Activated CD8-positive, alpha-beta T cell treated with anti-CD3 and anti-CD28 coated beads for 36 hours (primary cell): ENCODE results near the gene KRTAP10-4. TPM values are rescaled to one million over a fixed set of nuclear protein-coding genes. Genes with fewer than 3 reads are reported as not detected.
"Not testable (repeated sequence)": the region's sequence is repeated elsewhere in the genome, so short reads cannot be mapped to it uniquely, and the experiment has no call there.

ENCODE experiments used
- ATAC-seq: fragments of 200-7000 bp; cut with Tn5 transposase; one replicate; pipeline ENCODE4 v1.10.0; 2021; ENCODE audit warnings: mild to moderate bottlenecking, moderate library complexity
- CTCF ChIA-PET: fragments of 350-600 bp; sonication (Branson Sonifier 250); formaldehyde crosslinking; loops from one replicate; lab custom pipeline; 2021; ENCODE audit warnings: antibody characterized with exemption; lab: Charles Lee
- POLR2A ChIA-PET: fragments of 350-600 bp; sonication (Branson Sonifier 250); formaldehyde crosslinking; loops from one replicate; lab custom pipeline; 2021; ENCODE audit warnings: antibody characterized with exemption; lab: Charles Lee
- DNase-seq: peaks from one replicate; pipeline ENCODE4 v3.0.0-alpha.2; 2020
- H3K27ac Mint-ChIP-seq: one replicate; pipeline ENCODE4 v1.8.0; 2021; ENCODE audit warnings: mild to moderate bottlenecking, mixed read lengths
- H3K27me3 Mint-ChIP-seq: one replicate; pipeline ENCODE4 v1.8.0; 2021; ENCODE audit warnings: mixed read lengths
- H3K36me3 Mint-ChIP-seq: one replicate; pipeline ENCODE4 v1.8.0; 2021; ENCODE audit warnings: low read depth, mixed read lengths
- H3K4me1 Mint-ChIP-seq: one replicate; pipeline ENCODE4 v1.8.0; 2021; ENCODE audit warnings: low read depth, mixed read lengths
- H3K4me3 Mint-ChIP-seq: one replicate; pipeline ENCODE4 v1.8.0; 2021; ENCODE audit warnings: mild to moderate bottlenecking, moderate library complexity, mixed read lengths
- H3K9me3 Mint-ChIP-seq: one replicate; pipeline ENCODE4 v1.8.0; 2021; ENCODE audit warnings: mixed read lengths
- CTCF ChIP-seq: fragments of 200-600 bp; IDR thresholded peaks from one replicate; pipeline ENCODE4 v1.8.0; 2022; ENCODE audit warnings: antibody characterized with exemption, mild to moderate bottlenecking
- intact Hi-C: fragments of 100-400 bp; cut with micrococcal nuclease; formaldehyde crosslinking; loops from one replicate; pipeline ENCODE4 v1.10.0; 2022
- total RNA-seq, 2 experiments: library from RNA; stranded (reverse); gene quantifications; one replicate each; pipeline ENCODE4 v1.2.3, GENCODE V29; 2021

The KRTAP10-4 gene
- total RNA-seq, 2 experiments from 2014 or later: not detected

- ChIA-PET CTCF (interaction anchor here (1.3 kb wide), 1 partner anchor 197 kb away, joined by 5 read pairs; no protein-coding TSS in a partner anchor), POLR2A (no interaction called here)
- H3K4me3 Mint-ChIP-seq: no peak overlapping the region
- H3K9me3 Mint-ChIP-seq: peaks cover 5% of the 10 kb centered on the region
- no peaks in the 10 kb centered on the region for H3K36me3 Mint-ChIP-seq
- no peak for DNase-seq
- no peak for ATAC-seq
- TF ChIP-seq CTCF: no peak
- intact Hi-C loops: no loop called here
- H3K27ac Mint-ChIP-seq: no peak overlapping the region
- no peaks in the 10 kb centered on the region for H3K27me3 Mint-ChIP-seq
- no peaks in the 10 kb centered on the region for H3K4me1 Mint-ChIP-seq
Observed at GRCh38 chr21:44596068-44596725, 22.7 kb downstream of the KRTAP10-4 start.

- DNase-seq (no peak), ATAC-seq (no peak)
- Mint-ChIP-seq H3K9me3 (peaks cover 5% of the 10 kb centered on the region), H3K4me1 (no peaks in the 10 kb centered on the region), H3K27me3 (no peaks in the 10 kb centered on the region), H3K4me3 (no peak overlapping the region), H3K27ac (no peak overlapping the region), H3K36me3 (no peaks in the 10 kb centered on the region)
- intact Hi-C loops: no loop called here
- POLR2A ChIA-PET: no interaction called here
- no peak for TF ChIP-seq CTCF
- CTCF ChIA-PET: no interaction called here
Observed at GRCh38 chr21:44598061-44598460, 24.5 kb downstream of the KRTAP10-4 start.

DNA sequence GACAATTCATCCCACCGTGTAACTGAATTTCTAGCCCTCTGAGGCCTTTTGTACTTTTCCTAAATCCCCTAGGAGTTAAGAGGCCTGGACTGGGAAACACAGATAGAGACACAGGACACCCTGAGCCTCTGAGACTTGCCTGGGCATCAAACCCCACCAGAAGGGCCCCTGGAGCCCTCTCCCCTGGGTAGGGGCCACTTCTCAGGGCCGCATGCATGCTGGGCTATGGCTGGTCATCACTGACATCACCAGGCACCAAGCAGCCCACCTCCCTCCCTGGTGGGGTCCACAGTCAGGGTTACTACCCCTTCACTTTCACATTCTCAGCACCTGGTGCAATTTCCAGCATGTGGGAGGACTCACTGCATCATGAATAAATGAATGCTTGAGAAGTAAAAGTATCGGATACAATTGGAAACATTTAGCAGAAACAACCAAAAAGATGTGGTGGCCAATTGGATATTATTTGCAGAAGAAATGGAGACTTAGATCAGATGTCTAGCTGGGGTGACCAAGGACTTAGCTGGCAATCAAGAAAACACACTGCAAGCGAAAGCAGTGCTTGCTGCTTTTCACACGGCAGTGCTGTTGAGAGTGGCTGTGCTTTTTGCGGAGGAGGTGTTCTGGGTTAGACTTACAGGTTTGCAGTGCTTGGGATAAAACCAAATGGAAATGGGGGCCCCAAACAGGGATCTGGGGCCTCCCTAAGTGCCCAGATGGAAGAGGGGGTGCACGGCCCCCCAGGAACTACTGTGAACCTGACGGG is 25.9 kb downstream of the KRTAP10-4 start:
- DNase-seq (no peak), ATAC-seq (no peak)
- TF ChIP-seq CTCF: no peak
- ChIA-PET POLR2A (no interaction called here), CTCF (no interaction called here)
- no peaks in the 10 kb centered on the region for H3K36me3 Mint-ChIP-seq
- H3K27ac Mint-ChIP-seq: no peak overlapping the region
- peaks cover 5% of the 10 kb centered on the region for H3K9me3 Mint-ChIP-seq
- no peaks in the 10 kb centered on the region for H3K4me1 Mint-ChIP-seq
- intact Hi-C loops: no loop called here
- no peak overlapping the region for H3K4me3 Mint-ChIP-seq
- no peaks in the 10 kb centered on the region for H3K27me3 Mint-ChIP-seq

- H3K36me3 Mint-ChIP-seq, H3K9me3 Mint-ChIP-seq, H3K27me3 Mint-ChIP-seq, H3K4me1 Mint-ChIP-seq, H3K4me3 Mint-ChIP-seq, intact Hi-C loops, DNase-seq, POLR2A ChIA-PET, H3K27ac Mint-ChIP-seq, CTCF ChIA-PET, ATAC-seq: not testable (repeated sequence)
Observed at GRCh38 chr21:44600118-44600978, 26.8 kb downstream of the KRTAP10-4 start, which contains the start of gene KRTAP10-7. KRTAP10-7 (plus strand) TSS chr21:44600597; CDS start chr21:44600622, 25 bp downstream.

- ATAC-seq, H3K27me3 Mint-ChIP-seq, CTCF ChIA-PET, POLR2A ChIA-PET, H3K36me3 Mint-ChIP-seq, H3K4me1 Mint-ChIP-seq, H3K27ac Mint-ChIP-seq, H3K4me3 Mint-ChIP-seq, H3K9me3 Mint-ChIP-seq, DNase-seq, intact Hi-C loops: not testable (repeated sequence)
Observed at GRCh38 chr21:44601091-44601490, 27.6 kb downstream of the KRTAP10-4 start.
